ENCODE measurements around the gene STH. TPM values are rescaled to one million over a fixed set of nuclear protein-coding genes. Genes with fewer than 3 reads are reported as not detected.
"Not testable (repeated sequence)": the region's sequence is repeated elsewhere in the genome, so short reads cannot be mapped to it uniquely, and the experiment has no call there.

STH gene
- total and polyA plus RNA-seq, 2 experiments from 2014 or later, result not detected

GRCh38 chr17:46003907-46004748 is 5.1 kb downstream of the STH start:
- Histone ChIP-seq H2AFZ (no peak overlapping the region), H3K27ac (peak overlapping the region; percentile 43), H3K4me1 (ENCODE audit: insufficient read depth) (peaks cover 10% of the 10 kb centered on the region), H3K79me2 (no peaks in the 10 kb centered on the region), H3K9me3 (ENCODE audit: low read depth) (no peaks in the 10 kb centered on the region), H3K4me3 (no peak overlapping the region), H3K4me2 (peak overlapping the region; percentile 42), H3K36me3 (replicated peaks; ENCODE audit: insufficient read depth, low read depth) (no peaks in the 10 kb centered on the region), H3K27me3 (no peaks in the 10 kb centered on the region), H3K9me2 (replicated peaks; ENCODE audit: insufficient read depth) (no peaks in the 10 kb centered on the region), H4K20me1 (ENCODE audit: insufficient read depth, poor library complexity, severe bottlenecking) (no peaks in the 10 kb centered on the region)
- DNase-seq (ENCODE audit: low spot score), result peak; percentile 59
- WGBS (ENCODE audit: low lambda C conversion rate, missing lambda C conversion rate), result 47% methylated on average over 6 of the region's 6 CpGs
- TF ChIP-seq EZH2phosphoT487 (IDR thresholded peaks at IDR 0.05; ENCODE audit: low read depth, severe bottlenecking, unreplicated experiment), result no peak
- TF ChIP-seq CTCF (IDR thresholded peaks at IDR 0.05; ENCODE audit: poor library complexity), result no peak
- no peak for TF ChIP-seq EZH2 (IDR thresholded peaks at IDR 0.05; ENCODE audit: borderline replicate concordance)

GRCh38 chr17:46006082-46006481 is 7.0 kb downstream of the STH start:
- H3K27ac ChIP-seq; H4K20me1 ChIP-seq (ENCODE audit: insufficient read depth, poor library complexity, severe bottlenecking): not testable (repeated sequence)

GRCh38 chr17:46007461-46007965 is 8.5 kb downstream of the STH start:
- Histone ChIP-seq H3K4me1 (ENCODE audit: insufficient read depth) (peaks cover 10% of the 10 kb centered on the region), H2AFZ (no peak overlapping the region), H3K9me2 (replicated peaks; ENCODE audit: insufficient read depth) (no peaks in the 10 kb centered on the region), H3K9me3 (ENCODE audit: low read depth) (no peaks in the 10 kb centered on the region), H3K27me3 (no peaks in the 10 kb centered on the region), H3K4me2 (no peak overlapping the region), H4K20me1 (ENCODE audit: insufficient read depth, poor library complexity, severe bottlenecking) (no peaks in the 10 kb centered on the region), H3K36me3 (replicated peaks; ENCODE audit: insufficient read depth, low read depth) (no peaks in the 10 kb centered on the region), H3K27ac (no peak overlapping the region), H3K4me3 (no peak overlapping the region), H3K79me2 (no peaks in the 10 kb centered on the region)
- 96% methylated on average over 2 of the region's 2 CpGs for WGBS (ENCODE audit: low lambda C conversion rate, missing lambda C conversion rate)
- TF ChIP-seq CTCF (IDR thresholded peaks at IDR 0.05; ENCODE audit: poor library complexity) (no peak), EZH2 (IDR thresholded peaks at IDR 0.05; ENCODE audit: borderline replicate concordance) (no peak), EZH2phosphoT487 (IDR thresholded peaks at IDR 0.05; ENCODE audit: low read depth, severe bottlenecking, unreplicated experiment) (no peak)
- no peak for DNase-seq (ENCODE audit: low spot score)

More at GRCh38 chr17:46006082-46006481, 7.0 kb downstream of the STH start:
- H3K27me3 ChIP-seq; H2AFZ ChIP-seq; H3K9me3 ChIP-seq (ENCODE audit: low read depth); H3K4me2 ChIP-seq; H3K4me3 ChIP-seq; H3K9me2 ChIP-seq (replicated peaks; ENCODE audit: insufficient read depth); DNase-seq (ENCODE audit: low spot score); H3K36me3 ChIP-seq (replicated peaks; ENCODE audit: insufficient read depth, low read depth); H3K79me2 ChIP-seq: not testable (repeated sequence)
- 100% methylated on average over 1 of the region's 1 CpG for WGBS (ENCODE audit: low lambda C conversion rate, missing lambda C conversion rate)
- H3K4me1 ChIP-seq (ENCODE audit: insufficient read depth), result peaks cover 10% of the 10 kb centered on the region

- H3K4me1 ChIP-seq (ENCODE audit: insufficient read depth), result peaks cover 9% of the 10 kb centered on the region
- no peak for DNase-seq (ENCODE audit: low spot score)
- H3K27ac ChIP-seq, result no peak overlapping the region
- no peaks in the 10 kb centered on the region for H3K79me2 ChIP-seq
- H3K4me2 ChIP-seq, result no peak overlapping the region
- H3K9me2 ChIP-seq (replicated peaks; ENCODE audit: insufficient read depth), result no peaks in the 10 kb centered on the region
- no peaks in the 10 kb centered on the region for H3K27me3 ChIP-seq
- no peak for TF ChIP-seq EZH2phosphoT487 (IDR thresholded peaks at IDR 0.05; ENCODE audit: low read depth, severe bottlenecking, unreplicated experiment)
- TF ChIP-seq EZH2 (IDR thresholded peaks at IDR 0.05; ENCODE audit: borderline replicate concordance), result no peak
- no peak for TF ChIP-seq CTCF (IDR thresholded peaks at IDR 0.05; ENCODE audit: poor library complexity)
- no peaks in the 10 kb centered on the region for H4K20me1 ChIP-seq (ENCODE audit: insufficient read depth, poor library complexity, severe bottlenecking)
- no peak overlapping the region for H2AFZ ChIP-seq
- no peak overlapping the region for H3K4me3 ChIP-seq
- WGBS (ENCODE audit: low lambda C conversion rate, missing lambda C conversion rate), result 90% methylated on average over 9 of the region's 9 CpGs
- H3K36me3 ChIP-seq (replicated peaks; ENCODE audit: insufficient read depth, low read depth), result no peaks in the 10 kb centered on the region
- no peaks in the 10 kb centered on the region for H3K9me3 ChIP-seq (ENCODE audit: low read depth)
These were observed 9.5 kb downstream of the STH start for GRCh38 chr17:46008591-46008990.

Data from hepatocyte (in vitro differentiated cells).